A673 (cell line): ENCODE data around the gene TGM6. TPM values are rescaled to one million over a fixed set of nuclear protein-coding genes. Genes with fewer than 3 reads are reported as not detected.

Source experiments
- BruUV-seq: library from RNA; stranded (reverse); fragments of 400-500 nt; replicated peaks from 2 replicates; lab custom pipeline; 2021; lab: Mats Ljungman, UMichigan
- CTCF ChIA-PET: fragments of 300-600 bp; sonication (Branson Sonifier 250); formaldehyde crosslinking; loops from one replicate; lab custom pipeline; 2022; ENCODE audit warnings: antibody characterized with exemption; lab: Charles Lee
- POLR2A ChIA-PET: fragments of 300-600 bp; sonication (Branson Sonifier 250); formaldehyde crosslinking; loops from one replicate; lab custom pipeline; 2022; ENCODE audit warnings: antibody characterized with exemption; ENCODE audit not compliant: low non-redundant PET; lab: Charles Lee
- DNase-seq: peaks from one replicate; pipeline ENCODE4 v3.0.0-alpha.2; 2015; ENCODE audit warnings: low spot score
- H3K27ac ChIP-seq: fragments of 200-600 bp; sonication (generic); 2 replicates; pipeline ENCODE4 v1.5.1; 2016; ENCODE audit warnings: mixed run types, low read depth, mild to moderate bottlenecking, mixed read lengths, antibody characterized with exemption, low read length; ENCODE audit not compliant: poor library complexity, severe bottlenecking
- H3K27me3 ChIP-seq: fragments of 200-600 bp; sonication (generic); replicated peaks from 2 replicates; pipeline ENCODE4 v1.6.1; 2017; ENCODE audit warnings: mixed run types, low read depth, mild to moderate bottlenecking, mixed read lengths, antibody characterized with exemption, low read length; ENCODE audit not compliant: insufficient read depth, poor library complexity
- H3K36me3 ChIP-seq: fragments of 200-600 bp; sonication (generic); 2 replicates; pipeline ENCODE4 v1.6.1; 2016; ENCODE audit warnings: mixed run types, mild to moderate bottlenecking, mixed read lengths, antibody characterized with exemption, low read length; ENCODE audit not compliant: insufficient read depth, poor library complexity, severe bottlenecking
- H3K4me1 ChIP-seq: fragments of 200-600 bp; sonication (generic); 2 replicates; pipeline ENCODE4 v1.6.1; 2017; ENCODE audit warnings: mixed run types, mild to moderate bottlenecking, mixed read lengths, antibody characterized with exemption, low read length; ENCODE audit not compliant: insufficient read depth, poor library complexity, severe bottlenecking
- H3K4me3 ChIP-seq: fragments of 200-600 bp; sonication (generic); 2 replicates; pipeline ENCODE4 v1.5.1; 2016; ENCODE audit warnings: low read depth, mixed run types, mild to moderate bottlenecking, mixed read lengths, low read length; ENCODE audit not compliant: poor library complexity, severe bottlenecking
- H3K9me3 ChIP-seq: fragments of 200-600 bp; sonication (generic); 2 replicates; pipeline ENCODE4 v1.6.1; 2016; ENCODE audit warnings: mixed run types, low read depth, mild to moderate bottlenecking, mixed read lengths, antibody characterized with exemption, low read length; ENCODE audit not compliant: poor library complexity, severe bottlenecking
- EZH2 ChIP-seq: fragments of 200-600 bp; sonication (generic); IDR thresholded peaks from 2 replicates; pipeline ENCODE4 v1.6.1; 2017; ENCODE audit warnings: borderline replicate concordance, low read depth, mild to moderate bottlenecking, mixed read lengths, antibody characterized with exemption, low read length; ENCODE audit not compliant: poor library complexity, severe bottlenecking
- intact Hi-C: fragments of 100-400 bp; cut with micrococcal nuclease; formaldehyde crosslinking; loops from one replicate; pipeline ENCODE4 v1.10.0; 2022; ENCODE audit not compliant: unreplicated experiment
- total RNA-seq: library from RNA; stranded (reverse); gene quantifications from 2 replicates; pipeline ENCODE4 v1.2.3, GENCODE V29; 2021
- TF ChIP-seq, protein P1 (sequence below): fragments of 300-800, 200-600 bp; sonication (generic); conservative IDR thresholded peaks from 2 replicates; pipeline ENCODE4 v1.5.1; 2017; ENCODE audit warnings: low read depth, mild to moderate bottlenecking, antibody characterized with exemption, low read length, moderate library complexity, mixed read lengths

Gene TGM6
- total RNA-seq, 1 experiment from 2014 or later = not detected

DNA sequence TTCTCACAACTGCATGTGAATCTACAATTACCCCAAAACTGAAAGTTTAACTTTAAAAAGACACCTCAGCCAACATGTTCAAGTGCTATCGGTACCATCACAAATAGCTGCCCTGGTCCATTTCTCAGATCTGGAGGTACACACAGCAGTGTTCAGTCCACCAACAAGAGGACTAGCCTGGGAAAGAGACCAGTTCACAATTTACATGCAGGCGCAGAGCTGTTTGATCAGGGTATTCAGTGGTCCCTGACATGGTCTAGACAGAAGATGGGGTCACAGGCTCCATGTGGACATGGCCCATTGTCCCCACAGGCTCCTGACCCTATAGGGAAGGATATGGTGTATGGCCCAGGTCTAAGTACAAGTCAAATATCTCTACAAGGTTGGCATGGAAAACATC, 15.6 kb upstream of the TGM6 start:
- H3K9me3 ChIP-seq = peaks cover 20% of the 10 kb centered on the region
- no peak overlapping the region for H3K27ac ChIP-seq
- DNase-seq = no peak
- no peaks in the 10 kb centered on the region for H3K36me3 ChIP-seq
- TF ChIP-seq, protein P1, sequence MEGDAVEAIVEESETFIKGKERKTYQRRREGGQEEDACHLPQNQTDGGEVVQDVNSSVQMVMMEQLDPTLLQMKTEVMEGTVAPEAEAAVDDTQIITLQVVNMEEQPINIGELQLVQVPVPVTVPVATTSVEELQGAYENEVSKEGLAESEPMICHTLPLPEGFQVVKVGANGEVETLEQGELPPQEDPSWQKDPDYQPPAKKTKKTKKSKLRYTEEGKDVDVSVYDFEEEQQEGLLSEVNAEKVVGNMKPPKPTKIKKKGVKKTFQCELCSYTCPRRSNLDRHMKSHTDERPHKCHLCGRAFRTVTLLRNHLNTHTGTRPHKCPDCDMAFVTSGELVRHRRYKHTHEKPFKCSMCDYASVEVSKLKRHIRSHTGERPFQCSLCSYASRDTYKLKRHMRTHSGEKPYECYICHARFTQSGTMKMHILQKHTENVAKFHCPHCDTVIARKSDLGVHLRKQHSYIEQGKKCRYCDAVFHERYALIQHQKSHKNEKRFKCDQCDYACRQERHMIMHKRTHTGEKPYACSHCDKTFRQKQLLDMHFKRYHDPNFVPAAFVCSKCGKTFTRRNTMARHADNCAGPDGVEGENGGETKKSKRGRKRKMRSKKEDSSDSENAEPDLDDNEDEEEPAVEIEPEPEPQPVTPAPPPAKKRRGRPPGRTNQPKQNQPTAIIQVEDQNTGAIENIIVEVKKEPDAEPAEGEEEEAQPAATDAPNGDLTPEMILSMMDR = no peak
- TF ChIP-seq EZH2 = no peak
- intact Hi-C loops = no loop called here
- POLR2A ChIA-PET = no interaction called here
- CTCF ChIA-PET = no interaction called here
- no peak overlapping the region for H3K4me3 ChIP-seq
- no peaks in the 10 kb centered on the region for H3K4me1 ChIP-seq
- H3K27me3 ChIP-seq = no peaks in the 10 kb centered on the region
- no TSS peak for BruUV-seq

DNA sequence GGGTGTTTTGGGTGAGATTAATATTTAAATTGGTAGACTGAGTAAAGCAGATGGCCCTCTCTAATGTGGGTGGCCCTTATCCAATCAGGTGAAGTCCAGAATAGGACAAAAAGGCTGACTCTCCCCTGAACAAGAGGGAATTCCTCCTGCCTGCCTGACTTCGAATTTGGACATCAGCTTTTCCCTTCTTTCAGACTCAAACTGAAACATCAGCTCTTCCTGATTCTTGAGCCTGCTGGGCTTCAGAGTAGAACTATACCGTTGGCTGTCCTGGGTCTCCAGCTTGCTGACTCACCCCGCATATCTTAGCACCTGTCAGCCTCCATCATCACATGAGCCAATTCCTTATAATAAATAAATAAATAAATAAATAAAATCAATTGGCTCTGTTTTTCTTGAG, 15.0 kb upstream of the TGM6 start:
- no peak for DNase-seq
- TF ChIP-seq EZH2 = no peak
- TF ChIP-seq, protein P1 = no peak
- H3K27ac ChIP-seq = no peak overlapping the region
- H3K9me3 ChIP-seq = peaks cover 18% of the 10 kb centered on the region
- ChIA-PET POLR2A (no interaction called here), CTCF (no interaction called here)
- H3K4me1 ChIP-seq = no peaks in the 10 kb centered on the region
- H3K4me3 ChIP-seq = no peak overlapping the region
- BruUV-seq = no TSS peak
- intact Hi-C loops = no loop called here
- no peaks in the 10 kb centered on the region for H3K36me3 ChIP-seq
- peaks cover 2% of the 10 kb centered on the region for H3K27me3 ChIP-seq

DNA sequence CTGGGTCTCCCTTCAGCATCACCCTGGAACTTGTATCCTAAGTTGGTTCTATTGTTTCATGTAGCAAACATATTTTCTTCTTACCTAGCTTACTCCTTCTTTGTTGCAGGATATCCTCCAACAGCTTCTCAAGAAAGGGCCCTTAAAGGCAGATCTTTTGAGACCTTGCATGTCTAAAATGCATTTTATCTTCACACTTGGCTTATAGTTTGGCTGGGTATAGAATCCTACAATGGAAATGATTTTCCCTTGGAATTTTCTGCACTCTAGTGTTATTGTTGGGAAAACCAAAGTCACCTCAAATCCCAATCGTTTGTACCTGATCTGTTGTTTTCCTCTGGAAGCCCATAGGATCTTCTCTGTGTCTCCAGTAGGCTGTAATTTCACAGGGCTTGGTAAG, 12.1 kb upstream of the TGM6 start:
- H3K4me3 ChIP-seq = no peak overlapping the region
- intact Hi-C loops = no loop called here
- no peaks in the 10 kb centered on the region for H3K4me1 ChIP-seq
- H3K36me3 ChIP-seq = no peaks in the 10 kb centered on the region
- TF ChIP-seq EZH2 = no peak
- TF ChIP-seq, protein P1 = no peak
- no peak for DNase-seq
- H3K27me3 ChIP-seq = peaks cover 6% of the 10 kb centered on the region
- CTCF ChIA-PET = no interaction called here
- peaks cover 4% of the 10 kb centered on the region for H3K9me3 ChIP-seq
- no peak overlapping the region for H3K27ac ChIP-seq
- no TSS peak for BruUV-seq
- POLR2A ChIA-PET = no interaction called here
